ENCODE results near the gene ZNF407. TPM values are rescaled to one million over a fixed set of nuclear protein-coding genes. Genes with fewer than 3 reads are reported as not detected.
A peak's percentile ranks its signal among the peaks of the same experiment; 100 is the strongest.

ZNF407 gene
- total and polyA plus RNA-seq, 4 donors: 1.3 to 21.1 (median 9.5) TPM

- peak; percentile 41 for ATAC-seq (ENCODE audit: low FRiP score)
- peaks cover 0 to 2% of the 10 kb centered on the region in 2 donors for H3K36me3 ChIP-seq (ENCODE audit: control insufficient read depth in 1 of 2, insufficient read depth in 2 of 2, low read length in 1 of 2)
- H3K4me3 ChIP-seq (ENCODE audit: low read length in 2 of 2): no peak overlapping the region
- H3K27ac ChIP-seq (ENCODE audit: low read depth in 1 of 2, low read length in 2 of 2): no peak overlapping the region
- no peak for DNase-seq
- no peaks in the 10 kb centered on the region for H3K27me3 ChIP-seq (ENCODE audit: control insufficient read depth in 1 of 2, insufficient read depth in 2 of 2, low read length in 1 of 2)
- intact Hi-C loops (cut with DNase I): no loop called here
- no peaks in the 10 kb centered on the region for H3K9me3 ChIP-seq (ENCODE audit: control insufficient read depth, low read length)
- H3K4me1 ChIP-seq (ENCODE audit: control insufficient read depth in 1 of 2, insufficient read depth in 2 of 2, low read length in 2 of 2): no peaks in the 10 kb centered on the region
- WGBS, 2 donors: 53 to 61% methylated on average over 4 of the region's 4 CpGs
Measured at GRCh38 chr18:74896390-74896991, 298.8 kb downstream of the ZNF407 start.

DNA sequence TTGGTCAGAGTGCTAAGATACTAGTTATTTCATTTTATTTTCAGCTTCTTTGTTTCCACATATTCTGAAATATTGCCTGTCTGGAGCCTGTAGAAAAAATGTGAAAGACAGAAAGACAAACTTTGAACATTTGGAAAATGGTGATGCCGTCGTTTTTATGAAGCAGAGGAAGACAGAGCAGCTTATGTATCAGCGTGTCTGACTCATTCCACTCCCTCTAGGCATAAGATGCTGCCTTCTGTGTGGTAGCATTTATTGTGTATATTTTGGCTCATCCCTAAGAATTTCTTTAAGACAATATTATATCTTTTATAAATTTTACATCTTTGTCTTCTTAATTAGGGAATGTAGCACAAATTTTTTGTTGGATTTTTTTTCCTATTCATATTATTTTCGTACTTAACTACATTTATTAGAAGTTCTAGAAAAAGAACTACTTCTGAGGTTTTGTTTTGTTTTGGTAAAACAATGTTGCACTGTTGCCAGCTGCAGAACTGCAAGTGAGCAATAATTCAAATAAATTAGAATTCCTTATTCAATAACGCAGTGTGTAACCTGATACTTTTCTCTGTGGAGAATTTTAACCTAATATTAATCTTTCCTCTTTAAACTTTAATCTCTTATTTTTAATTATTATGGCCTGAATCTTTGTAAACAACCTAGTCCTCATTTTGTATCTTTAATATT is 300.4 kb downstream of the ZNF407 start:
- WGBS, 2 donors: 80 to 83% methylated on average over 5 of the region's 5 CpGs
- no peaks in the 10 kb centered on the region for H3K9me3 ChIP-seq (ENCODE audit: control insufficient read depth, low read length)
- no peak overlapping the region for H3K27ac ChIP-seq (ENCODE audit: low read depth in 1 of 2, low read length in 2 of 2)
- no peaks in the 10 kb centered on the region for H3K4me1 ChIP-seq (ENCODE audit: control insufficient read depth in 1 of 2, insufficient read depth in 2 of 2, low read length in 2 of 2)
- no peaks in the 10 kb centered on the region for H3K27me3 ChIP-seq (ENCODE audit: control insufficient read depth in 1 of 2, insufficient read depth in 2 of 2, low read length in 1 of 2)
- peaks cover 0 to 2% of the 10 kb centered on the region in 2 donors for H3K36me3 ChIP-seq (ENCODE audit: control insufficient read depth in 1 of 2, insufficient read depth in 2 of 2, low read length in 1 of 2)
- intact Hi-C loops (cut with DNase I): no loop called here
- DNase-seq: no peak
- no peak for ATAC-seq (ENCODE audit: low FRiP score)
- H3K4me3 ChIP-seq (ENCODE audit: low read length in 2 of 2): no peak overlapping the region

GRCh38 chr18:74898965-74899364 is 301.3 kb downstream of the ZNF407 start:
- Histone ChIP-seq H3K9me3 (ENCODE audit: control insufficient read depth, low read length) (no peaks in the 10 kb centered on the region), H3K36me3 (ENCODE audit: control insufficient read depth in 1 of 2, insufficient read depth in 2 of 2, low read length in 1 of 2) (peaks cover 0 to 2% of the 10 kb centered on the region in 2 donors), H3K27ac (ENCODE audit: low read depth in 1 of 2, low read length in 2 of 2) (no peak overlapping the region), H3K4me1 (ENCODE audit: control insufficient read depth in 1 of 2, insufficient read depth in 2 of 2, low read length in 2 of 2) (no peaks in the 10 kb centered on the region), H3K27me3 (ENCODE audit: control insufficient read depth in 1 of 2, insufficient read depth in 2 of 2, low read length in 1 of 2) (no peaks in the 10 kb centered on the region), H3K4me3 (ENCODE audit: low read length in 2 of 2) (no peak overlapping the region)
- WGBS, 2 donors: 79 to 90% methylated on average over 3 of the region's 3 CpGs
- ATAC-seq (ENCODE audit: low FRiP score) (no peak), DNase-seq (no peak)
- intact Hi-C loops (cut with DNase I): no loop called here

DNA sequence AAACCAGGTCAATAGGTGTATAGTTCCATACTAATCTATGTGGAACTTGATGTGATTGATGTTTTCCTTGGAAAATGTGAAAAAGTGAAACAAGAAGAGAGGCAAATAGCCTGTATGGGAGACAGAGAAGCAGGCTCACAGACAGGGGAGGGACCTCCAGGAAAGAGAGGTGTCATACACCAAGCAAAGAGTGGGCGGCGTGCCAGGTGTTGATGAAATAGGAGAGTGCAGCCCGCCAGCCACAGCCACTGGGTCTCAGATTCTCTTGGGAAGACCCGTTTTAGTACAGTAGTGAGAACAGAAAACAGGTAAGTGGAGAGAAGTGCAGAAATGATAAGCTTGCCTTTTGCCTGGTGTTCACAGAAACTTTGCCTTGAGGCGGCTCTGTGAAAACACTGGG is 301.9 kb downstream of the ZNF407 start:
- no peak overlapping the region for H3K4me3 ChIP-seq (ENCODE audit: low read length in 2 of 2)
- no peaks in the 10 kb centered on the region for H3K9me3 ChIP-seq (ENCODE audit: control insufficient read depth, low read length)
- H3K4me1 ChIP-seq (ENCODE audit: control insufficient read depth in 1 of 2, insufficient read depth in 2 of 2, low read length in 2 of 2): no peaks in the 10 kb centered on the region
- no peak overlapping the region for H3K27ac ChIP-seq (ENCODE audit: low read depth in 1 of 2, low read length in 2 of 2)
- intact Hi-C loops (cut with DNase I): no loop called here
- 90 to 95% methylated on average over 5 of the region's 5 CpGs for WGBS, 2 donors
- ATAC-seq (ENCODE audit: low FRiP score) (no peak), DNase-seq (peak in 1 of 2 donors; percentile 79)
- no peaks in the 10 kb centered on the region for H3K27me3 ChIP-seq (ENCODE audit: control insufficient read depth in 1 of 2, insufficient read depth in 2 of 2, low read length in 1 of 2)
- H3K36me3 ChIP-seq (ENCODE audit: control insufficient read depth in 1 of 2, insufficient read depth in 2 of 2, low read length in 1 of 2): peaks cover 0 to 2% of the 10 kb centered on the region in 2 donors

GRCh38 chr18:74901362-74902146 is 303.9 kb downstream of the ZNF407 start:
- Histone ChIP-seq H3K27ac (ENCODE audit: low read depth in 1 of 2, low read length in 2 of 2) (no peak overlapping the region), H3K9me3 (ENCODE audit: control insufficient read depth, low read length) (no peaks in the 10 kb centered on the region), H3K27me3 (ENCODE audit: control insufficient read depth in 1 of 2, insufficient read depth in 2 of 2, low read length in 1 of 2) (no peaks in the 10 kb centered on the region), H3K4me1 (ENCODE audit: control insufficient read depth in 1 of 2, insufficient read depth in 2 of 2, low read length in 2 of 2) (no peaks in the 10 kb centered on the region), H3K4me3 (ENCODE audit: low read length in 2 of 2) (no peak overlapping the region), H3K36me3 (ENCODE audit: control insufficient read depth in 1 of 2, insufficient read depth in 2 of 2, low read length in 1 of 2) (peaks cover 2% of the 10 kb centered on the region in 2 donors)
- DNase-seq (no peak), ATAC-seq (ENCODE audit: low FRiP score) (no peak)
- WGBS, 2 donors: 83 to 91% methylated on average over 4 of the region's 4 CpGs
- intact Hi-C loops (cut with DNase I): no loop called here

DNA sequence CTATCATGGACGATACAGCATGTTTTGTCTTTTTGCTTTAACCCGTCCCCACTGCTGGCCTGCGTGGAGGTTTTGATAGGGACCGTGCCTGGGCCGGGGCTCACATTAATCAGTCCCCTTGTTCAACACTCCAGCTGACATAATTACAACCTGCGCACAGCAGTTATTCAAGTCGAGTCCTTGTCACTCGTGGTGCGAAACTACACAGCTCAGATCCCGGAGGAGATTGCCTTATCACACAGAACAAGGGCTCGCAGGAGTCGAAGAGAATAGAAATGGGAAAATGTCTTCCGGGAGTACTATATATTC is 304.4 kb downstream of the ZNF407 start:
- no peak for DNase-seq
- H3K4me3 ChIP-seq (ENCODE audit: low read length in 2 of 2): no peak overlapping the region
- intact Hi-C loops (cut with DNase I): no loop called here
- H3K27ac ChIP-seq (ENCODE audit: low read depth in 1 of 2, low read length in 2 of 2): no peak overlapping the region
- no peaks in the 10 kb centered on the region for H3K27me3 ChIP-seq (ENCODE audit: control insufficient read depth in 1 of 2, insufficient read depth in 2 of 2, low read length in 1 of 2)
- no peaks in the 10 kb centered on the region for H3K4me1 ChIP-seq (ENCODE audit: control insufficient read depth in 1 of 2, insufficient read depth in 2 of 2, low read length in 2 of 2)
- H3K9me3 ChIP-seq (ENCODE audit: control insufficient read depth, low read length): no peaks in the 10 kb centered on the region
- H3K36me3 ChIP-seq (ENCODE audit: control insufficient read depth in 1 of 2, insufficient read depth in 2 of 2, low read length in 1 of 2): peaks cover 2% of the 10 kb centered on the region in 2 donors
- ATAC-seq (ENCODE audit: low FRiP score): no peak
- WGBS, 2 donors: 72 to 74% methylated on average over 13 of the region's 13 CpGs

- Histone ChIP-seq H3K27me3 (ENCODE audit: control insufficient read depth in 1 of 2, insufficient read depth in 2 of 2, low read length in 1 of 2) (no peaks in the 10 kb centered on the region), H3K36me3 (ENCODE audit: control insufficient read depth in 1 of 2, insufficient read depth in 2 of 2, low read length in 1 of 2) (peaks cover 0 to 2% of the 10 kb centered on the region in 2 donors), H3K9me3 (ENCODE audit: control insufficient read depth, low read length) (no peaks in the 10 kb centered on the region), H3K4me1 (ENCODE audit: control insufficient read depth in 1 of 2, insufficient read depth in 2 of 2, low read length in 2 of 2) (no peaks in the 10 kb centered on the region), H3K4me3 (ENCODE audit: low read length in 2 of 2) (no peak overlapping the region), H3K27ac (ENCODE audit: low read depth in 1 of 2, low read length in 2 of 2) (no peak overlapping the region)
- intact Hi-C loops (cut with DNase I): no loop called here
- no peak for DNase-seq
- no peak for ATAC-seq (ENCODE audit: low FRiP score)
- WGBS, 2 donors: 86 to 87% methylated on average over 15 of the region's 15 CpGs
Measured at GRCh38 chr18:74905247-74905646, 307.6 kb downstream of the ZNF407 start.

GRCh38 chr18:74906184-74906583 is 308.5 kb downstream of the ZNF407 start:
- ATAC-seq (ENCODE audit: low FRiP score) (no peak), DNase-seq (no peak)
- peaks cover 0 to 2% of the 10 kb centered on the region in 2 donors for H3K36me3 ChIP-seq (ENCODE audit: control insufficient read depth in 1 of 2, insufficient read depth in 2 of 2, low read length in 1 of 2)
- H3K27ac ChIP-seq (ENCODE audit: low read depth in 1 of 2, low read length in 2 of 2): no peak overlapping the region
- whole genome bisulfite sequencing, 2 donors: 83 to 84% methylated on average over 2 of the region's 2 CpGs
- no peak overlapping the region for H3K4me3 ChIP-seq (ENCODE audit: low read length in 2 of 2)
- no peaks in the 10 kb centered on the region for H3K4me1 ChIP-seq (ENCODE audit: control insufficient read depth in 1 of 2, insufficient read depth in 2 of 2, low read length in 2 of 2)
- intact Hi-C loops (cut with DNase I): no loop called here
- no peaks in the 10 kb centered on the region for H3K9me3 ChIP-seq (ENCODE audit: control insufficient read depth, low read length)
- H3K27me3 ChIP-seq (ENCODE audit: control insufficient read depth in 1 of 2, insufficient read depth in 2 of 2, low read length in 1 of 2): no peaks in the 10 kb centered on the region

Data from aorta (tissue), 5 donors.